Raji (cell line): ENCODE measurements around the gene GRPR.

Experiments used
- POLR2A ChIP-seq: IDR thresholded peaks from 2 replicates; pipeline ENCODE4 v1.6.1; 2011; ENCODE audit warnings: low read depth, low read length, control low read depth; ENCODE audit not compliant: insufficient read depth

GRPR gene

DNA sequence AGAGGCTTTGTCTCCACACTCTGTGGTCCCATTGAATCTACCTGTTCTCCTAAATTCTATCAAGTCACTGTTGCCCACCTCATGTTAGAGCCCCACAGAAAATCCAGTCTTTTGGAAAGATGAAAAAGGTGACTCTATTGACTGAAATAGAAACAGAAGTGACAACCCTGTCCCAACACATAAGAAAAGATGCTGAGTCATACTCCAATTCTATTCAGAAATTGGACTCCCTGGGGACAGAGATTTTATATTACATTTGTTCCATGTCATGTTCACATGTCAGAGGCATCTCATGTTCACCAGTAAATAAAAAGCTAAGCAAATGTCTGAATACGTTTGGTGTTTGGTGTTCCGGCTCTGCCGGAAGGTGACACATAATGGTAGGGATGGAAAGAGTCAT lies 2.9 kb upstream of the GRPR start:
- TF ChIP-seq POLR2A = no peak

DNA sequence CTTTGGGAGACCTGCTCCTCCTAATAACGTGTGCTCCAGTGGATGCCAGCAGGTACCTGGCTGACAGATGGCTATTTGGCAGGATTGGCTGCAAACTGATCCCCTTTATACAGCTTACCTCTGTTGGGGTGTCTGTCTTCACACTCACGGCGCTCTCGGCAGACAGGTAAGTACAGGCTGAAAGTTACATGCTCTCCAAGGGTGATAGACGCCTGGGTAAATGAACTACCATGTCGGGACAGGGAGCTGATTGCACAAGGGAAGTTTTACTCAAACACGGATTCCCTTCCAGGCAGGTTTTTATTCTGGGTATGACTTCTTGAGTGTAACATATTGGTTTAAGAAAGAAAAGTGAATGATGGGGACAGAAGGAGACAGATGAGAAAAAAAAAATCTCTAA lies 836 bp downstream of the GRPR start:
- no peak for TF ChIP-seq POLR2A

DNA sequence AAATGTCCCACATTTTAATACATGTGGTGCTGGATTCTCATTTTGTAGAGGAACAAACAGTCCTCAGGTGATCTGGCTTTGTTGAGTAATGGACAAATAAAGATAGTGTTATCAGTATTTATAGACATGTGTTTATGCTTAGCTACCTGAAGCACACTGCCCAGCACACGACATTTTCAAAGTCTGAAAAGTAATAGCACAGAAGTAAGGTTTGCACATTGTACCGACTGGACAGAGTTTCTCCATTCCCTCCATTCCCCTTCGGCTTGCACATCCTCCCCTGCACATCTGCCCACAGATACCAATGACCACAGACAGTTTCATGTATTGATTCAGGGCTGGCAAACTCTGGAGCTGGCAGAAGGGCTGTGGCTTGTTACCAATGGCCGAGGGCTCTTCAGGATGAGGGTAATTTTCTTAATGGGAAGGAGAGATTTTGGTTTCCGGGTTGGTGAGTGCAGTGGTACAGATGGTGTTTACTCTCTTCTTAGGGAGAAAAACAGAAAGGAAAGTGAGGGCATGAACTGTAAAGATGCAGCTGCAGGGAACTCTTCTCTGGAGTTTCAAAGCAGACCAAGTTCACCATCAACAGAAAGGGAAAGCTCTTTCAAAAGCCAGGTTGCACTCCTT lies 2.3 kb downstream of the GRPR start:
- TF ChIP-seq POLR2A = no peak

DNA sequence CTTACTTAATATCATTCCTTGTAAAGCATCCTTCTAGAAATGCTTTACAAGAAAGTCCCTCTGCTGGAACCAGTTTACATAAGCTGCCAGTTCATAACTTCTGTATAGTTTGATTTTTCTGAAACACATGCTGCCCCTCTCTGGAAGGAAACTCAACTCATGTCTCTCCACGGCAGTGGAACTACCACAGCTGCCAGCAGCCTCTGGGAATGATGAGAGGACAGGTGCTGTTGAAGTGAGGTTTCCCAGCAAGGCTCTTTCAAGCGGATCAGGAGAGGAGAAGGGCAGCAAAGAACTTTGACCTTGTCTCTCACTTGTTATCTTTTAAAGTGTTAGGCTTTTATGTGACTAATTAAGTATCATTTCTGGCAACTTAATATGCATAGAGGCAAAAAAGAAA lies 7.3 kb downstream of the GRPR start:
- no peak for TF ChIP-seq POLR2A

DNA sequence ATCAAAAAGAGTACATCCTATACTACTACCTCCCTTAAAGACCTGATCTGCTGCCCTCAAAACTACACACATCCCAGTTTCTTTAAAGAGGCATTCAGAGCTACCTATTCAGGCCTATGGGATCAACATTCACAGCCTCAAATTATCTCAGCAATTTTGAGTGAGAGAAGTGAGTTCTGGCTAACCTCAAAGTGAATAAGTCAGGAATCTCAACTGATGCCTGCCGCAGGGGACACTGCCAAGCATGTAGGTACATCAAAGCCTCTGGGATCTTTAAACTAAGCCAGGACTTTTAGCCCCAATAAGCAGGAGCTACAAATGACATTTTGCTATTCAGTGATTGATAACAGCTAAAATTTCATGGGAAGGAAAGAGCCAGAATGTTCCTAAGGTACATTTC lies 11.6 kb downstream of the GRPR start:
- TF ChIP-seq POLR2A = no peak

DNA sequence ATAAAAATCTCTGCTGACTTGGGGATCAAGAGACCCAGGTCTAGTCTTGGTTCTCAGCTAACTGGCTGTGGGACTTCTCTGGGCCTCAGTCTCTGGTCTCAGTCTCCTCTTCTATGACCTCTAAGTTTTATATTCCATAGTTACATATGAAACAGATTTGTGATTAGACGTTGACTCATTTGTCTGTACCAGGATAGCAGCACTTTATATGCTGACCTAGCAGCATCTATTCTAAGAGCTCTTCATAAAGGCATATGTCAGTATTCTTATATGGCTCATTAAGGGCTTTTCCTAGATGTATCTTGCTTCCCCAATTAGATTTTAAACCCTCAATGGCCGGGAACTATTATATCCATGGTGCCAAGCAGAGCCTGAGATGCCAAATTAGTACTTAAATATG lies 12.7 kb downstream of the GRPR start:
- no peak for TF ChIP-seq POLR2A

DNA sequence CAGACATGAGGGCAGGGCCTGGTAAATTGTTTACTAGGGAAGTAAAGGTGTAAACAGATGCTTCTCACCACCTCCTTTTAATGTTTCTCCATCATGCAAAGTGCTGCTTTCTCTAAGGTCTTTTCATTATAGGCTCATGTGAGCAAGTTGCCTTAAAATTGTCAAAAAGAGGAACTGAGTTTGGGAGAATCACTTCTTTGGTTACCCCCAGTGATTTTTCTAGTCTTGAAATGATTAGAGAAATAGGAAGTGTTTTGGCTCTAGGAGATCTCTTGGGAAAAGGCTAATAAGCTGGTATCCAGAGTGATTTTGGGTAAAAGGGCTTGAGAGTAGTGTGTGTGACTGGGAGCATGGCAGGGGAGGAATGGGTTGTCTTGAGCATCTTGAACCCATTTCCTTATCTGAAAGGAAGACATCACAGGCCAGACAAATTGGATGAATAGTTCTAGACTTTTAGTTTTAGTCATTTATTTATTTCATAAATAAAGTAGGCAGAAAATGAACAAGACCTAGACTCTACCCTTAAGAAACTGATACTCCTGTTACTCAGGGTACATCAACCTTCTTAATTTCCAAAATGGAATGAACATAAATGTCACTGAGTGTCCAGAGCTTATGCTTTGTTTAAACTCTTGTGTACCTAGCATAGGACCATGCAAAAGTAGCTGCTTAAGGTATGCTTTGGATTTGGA lies 14.2 kb downstream of the GRPR start:
- no peak for TF ChIP-seq POLR2A

DNA sequence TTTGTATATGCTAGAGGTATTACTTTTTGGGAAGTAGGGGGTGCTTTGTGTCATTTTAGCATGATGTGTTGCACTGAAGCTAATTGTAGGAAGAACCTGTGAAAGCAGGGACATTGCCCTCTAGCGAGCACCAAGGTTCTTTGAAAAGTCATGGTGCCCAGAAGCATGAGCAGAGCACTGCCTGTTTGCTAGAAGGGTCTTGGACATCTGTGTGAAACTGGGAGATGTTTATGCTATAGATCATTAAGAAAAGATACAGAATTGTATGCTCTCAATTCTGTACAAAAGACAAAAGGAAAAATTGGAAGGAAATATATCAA lies 14.7 kb downstream of the GRPR start:
- no peak for TF ChIP-seq POLR2A

DNA sequence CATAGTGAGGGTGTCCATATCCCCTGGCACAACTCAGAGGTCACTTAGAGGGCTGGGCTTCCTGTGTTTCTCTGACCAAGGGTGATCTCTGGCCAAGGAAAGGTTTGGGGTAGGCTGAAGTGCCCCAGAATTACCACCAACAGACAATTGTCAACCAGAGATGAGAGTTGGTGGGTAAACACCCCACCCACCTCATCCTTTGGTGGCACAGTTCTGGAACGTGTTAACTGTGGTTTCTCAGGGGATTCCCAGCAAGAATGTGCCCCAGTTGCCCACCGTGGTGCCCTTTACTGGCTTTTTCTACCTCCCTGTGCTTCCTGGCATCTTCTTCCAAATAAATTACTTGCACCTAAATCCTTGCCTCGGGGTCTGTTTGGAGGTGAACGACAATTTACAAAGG lies 17.1 kb downstream of the GRPR start:
- no peak for TF ChIP-seq POLR2A

DNA sequence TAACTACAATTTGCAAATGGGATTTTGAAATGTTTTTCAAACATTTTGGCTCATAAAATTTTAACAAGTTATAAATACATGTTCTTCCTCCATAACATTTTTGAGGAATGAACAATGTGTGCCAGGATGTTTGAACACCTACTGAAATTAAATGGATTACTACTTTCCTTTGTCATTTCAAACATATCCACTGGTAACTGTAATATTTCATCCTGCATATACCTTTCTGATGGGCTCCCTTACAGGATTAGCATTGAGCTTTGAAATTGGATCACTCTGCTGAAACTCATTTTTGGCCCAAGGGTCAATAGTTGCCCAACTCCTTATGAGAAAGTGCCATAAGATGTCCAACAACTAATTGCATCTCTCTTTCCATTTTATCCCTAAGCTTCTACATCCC lies 17.6 kb downstream of the GRPR start:
- no peak for TF ChIP-seq POLR2A

DNA sequence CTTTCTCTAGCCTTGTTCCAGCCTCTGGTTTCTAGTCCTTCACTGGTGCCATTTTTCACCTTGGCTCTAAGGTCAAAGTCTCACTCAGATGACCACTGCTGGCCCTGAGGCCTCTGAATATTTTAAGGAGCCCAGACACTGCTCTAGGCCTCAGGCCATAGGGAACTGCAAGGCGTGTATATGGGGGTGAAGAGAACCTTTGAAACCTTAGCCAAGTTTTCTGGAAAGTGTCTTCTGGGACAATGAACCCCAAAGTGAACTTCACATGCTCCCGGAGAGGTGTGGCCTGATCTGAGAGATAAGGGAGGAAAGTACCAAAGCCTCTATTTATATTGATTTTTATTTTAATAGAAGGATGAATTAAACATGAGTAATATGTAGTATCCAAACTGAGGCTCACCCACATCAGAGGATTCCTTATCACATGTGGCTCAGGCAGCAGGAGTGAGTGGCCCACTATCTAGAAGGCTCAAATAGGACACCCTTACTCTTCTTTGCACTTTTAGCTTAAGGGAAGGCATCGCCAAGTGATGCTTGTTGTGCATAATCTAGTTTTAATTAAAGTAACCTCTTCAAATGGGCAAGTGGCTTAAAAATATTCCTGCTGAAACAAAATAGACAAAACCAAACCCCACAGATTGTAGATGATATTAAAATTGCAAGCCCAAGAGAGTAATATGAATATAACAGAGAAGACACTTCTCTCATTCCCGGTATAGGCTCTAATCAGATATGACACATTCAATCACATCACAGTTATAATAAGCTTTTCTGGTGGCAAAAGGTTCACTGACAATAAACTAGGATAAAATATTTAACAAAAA lies 18.3 kb downstream of the GRPR start:
- TF ChIP-seq POLR2A = no peak

DNA sequence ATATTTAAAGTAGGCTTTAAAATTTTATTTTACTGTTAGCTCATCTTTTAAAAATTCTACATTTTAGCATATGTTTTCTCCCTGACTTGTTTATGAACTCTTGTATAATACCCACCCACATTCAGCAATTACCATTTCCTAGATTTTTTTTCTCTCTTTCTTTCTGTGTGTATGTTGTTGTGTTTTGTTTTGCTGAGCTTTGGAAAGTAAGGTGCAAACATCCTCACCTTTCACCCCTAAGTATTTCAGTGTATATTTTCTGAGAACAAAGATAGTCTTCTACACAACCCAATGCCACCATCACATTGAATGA lies 18.8 kb downstream of the GRPR start:
- TF ChIP-seq POLR2A = no peak

DNA sequence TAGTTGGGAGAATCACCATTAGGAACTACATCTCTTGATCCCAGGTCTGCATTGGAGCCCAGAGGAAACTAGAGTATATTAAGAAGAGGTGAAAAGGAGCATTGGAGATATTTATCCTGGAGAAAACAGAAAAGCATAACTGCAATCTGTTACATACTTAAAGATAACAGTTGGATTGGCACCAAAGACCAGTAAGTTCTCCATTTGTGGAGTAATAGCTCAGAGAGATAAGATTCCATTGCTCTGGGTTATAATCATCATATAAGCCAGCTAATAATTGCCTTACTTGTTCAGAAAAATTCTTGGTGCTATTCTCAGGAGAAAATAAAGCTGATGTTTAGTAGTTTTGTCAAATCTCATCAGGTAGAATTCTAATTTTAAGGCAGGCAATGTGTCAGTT lies 20.6 kb downstream of the GRPR start:
- no peak for TF ChIP-seq POLR2A

DNA sequence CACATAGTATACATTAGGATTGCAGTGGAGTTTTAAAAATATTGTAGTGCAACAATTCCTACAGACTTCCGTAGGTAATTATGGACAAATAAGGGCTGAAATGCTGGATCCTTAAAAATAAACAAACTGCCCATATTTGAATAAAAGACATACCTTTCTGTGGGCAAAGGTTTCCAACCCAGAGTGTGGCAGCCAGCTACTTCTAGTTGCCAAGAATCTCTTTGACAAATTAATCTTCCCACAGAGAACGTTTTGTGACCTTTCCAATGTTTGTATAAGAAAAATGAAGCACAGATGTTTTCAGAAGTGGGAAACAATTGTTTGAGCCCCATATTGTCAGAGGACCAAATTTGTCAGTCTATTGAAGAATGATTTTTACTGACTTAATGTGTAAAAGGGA lies 21.1 kb downstream of the GRPR start:
- TF ChIP-seq POLR2A = no peak

DNA sequence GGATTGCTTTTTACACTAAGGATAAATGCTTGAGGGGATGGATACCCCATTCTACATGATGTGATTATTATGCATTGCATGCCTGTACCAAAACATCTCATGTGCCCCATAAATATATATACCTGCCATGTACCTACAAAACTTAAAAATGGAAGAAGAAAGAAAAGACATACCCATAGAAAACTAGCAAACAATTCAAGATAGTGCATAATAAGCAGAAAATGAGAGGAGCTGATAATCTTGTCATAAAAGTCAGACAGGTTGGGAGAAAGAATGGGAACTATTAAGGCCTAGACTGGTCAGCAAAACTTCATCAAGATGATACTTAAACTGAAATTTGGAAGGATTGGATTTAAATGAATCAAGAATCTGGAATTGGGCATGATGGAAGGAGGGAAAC lies 22.3 kb downstream of the GRPR start:
- TF ChIP-seq POLR2A = no peak

DNA sequence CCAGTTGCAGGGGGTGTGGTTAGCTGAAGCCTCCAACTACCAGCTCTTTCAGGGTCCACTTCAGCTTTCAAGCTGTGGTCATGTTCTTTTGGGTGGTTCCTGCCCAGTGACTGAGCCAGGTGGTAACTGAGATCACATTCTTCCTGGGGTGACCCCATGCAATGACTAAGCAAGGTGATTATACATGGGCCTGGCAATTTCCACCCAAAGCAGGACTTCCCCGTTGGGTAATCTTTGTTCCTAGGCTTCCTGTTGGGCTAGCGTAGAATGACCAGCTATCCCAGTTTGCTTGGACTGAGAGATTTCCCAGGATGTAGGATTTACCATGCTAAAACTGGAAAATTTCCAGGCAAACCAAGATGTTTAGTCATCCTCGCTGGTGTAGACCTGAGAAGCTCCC lies 25.5 kb downstream of the GRPR start:
- no peak for TF ChIP-seq POLR2A
